HG03520 (cell line): Measurements from ENCODE around the gene CCNI.
A peak's percentile ranks its signal among the peaks of the same experiment; 100 is the strongest.
"Not testable (repeated sequence)": the region's sequence is repeated elsewhere in the genome, so short reads cannot be mapped to it uniquely, and the experiment has no call there.

Experiments
- ATAC-seq: cut with Tn5 transposase; IDR thresholded peaks from one replicate; pipeline ENCODE4 v1.9.1; 2021; ENCODE audit warnings: mild to moderate bottlenecking, moderate library complexity; ENCODE audit not compliant: unreplicated experiment

Gene CCNI

DNA sequence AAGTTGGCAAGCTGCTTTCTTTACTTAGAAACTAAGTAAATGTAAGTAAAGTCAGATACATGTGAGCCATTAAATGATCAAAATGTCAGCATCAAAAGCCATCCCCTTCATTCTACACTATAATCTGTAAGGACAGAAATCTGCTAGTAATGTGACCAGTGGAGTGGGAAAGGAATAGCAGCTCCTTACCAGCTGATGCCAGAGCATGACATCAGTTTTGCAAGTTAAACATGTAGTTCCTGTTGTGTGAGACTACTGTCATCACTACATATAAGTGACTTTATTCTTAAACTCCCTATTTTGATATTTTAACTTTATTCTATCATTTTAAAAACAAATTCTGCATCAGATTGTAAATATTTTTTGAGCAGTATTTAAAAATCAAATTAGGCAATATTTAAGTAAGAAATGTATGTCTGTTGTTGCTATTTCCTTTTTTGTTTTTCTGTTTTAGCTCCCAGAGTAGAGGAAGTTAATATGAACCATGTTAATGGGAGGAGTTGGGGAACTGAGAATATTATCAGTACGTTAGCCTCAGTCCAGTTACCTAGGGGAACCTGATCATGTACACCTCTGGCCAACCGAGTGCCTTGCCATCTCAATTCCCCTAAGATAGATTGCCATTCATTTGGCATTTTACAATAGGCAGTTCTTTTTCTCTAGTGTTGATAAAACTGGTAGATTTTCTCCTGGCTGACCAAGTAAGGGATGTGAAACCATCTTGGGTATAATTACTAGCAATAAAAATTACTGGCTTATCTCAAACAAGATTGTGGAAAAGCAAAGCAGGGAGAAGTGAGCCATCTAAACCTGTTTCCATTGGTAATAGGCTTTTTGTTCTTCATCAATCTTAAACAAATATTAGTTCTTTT, 34.7 kb downstream of the CCNI start:
- no peak for ATAC-seq

- ATAC-seq, result no peak
Observed at GRCh38 chr4:77040270-77040669, 35.5 kb downstream of the CCNI start.

DNA sequence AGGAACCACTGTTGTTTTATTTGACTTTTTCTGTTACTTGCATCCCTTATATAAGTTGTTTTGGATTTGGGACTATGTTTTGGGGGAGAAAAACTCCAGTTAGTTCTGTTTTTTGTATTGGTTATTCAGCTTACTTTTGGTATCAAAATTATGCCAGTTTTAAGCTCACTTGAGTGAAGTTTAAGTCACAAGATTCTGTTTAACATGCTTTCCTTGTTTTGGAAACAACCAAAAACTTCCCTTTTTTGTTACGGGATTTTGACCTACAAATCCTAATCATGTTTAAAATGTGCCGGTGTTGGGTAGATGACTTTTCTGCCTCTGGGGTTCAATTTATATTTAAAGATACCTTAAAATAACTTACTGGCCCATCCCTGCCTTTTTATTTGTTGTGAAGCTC, 36.0 kb downstream of the CCNI start:
- no peak for ATAC-seq

DNA sequence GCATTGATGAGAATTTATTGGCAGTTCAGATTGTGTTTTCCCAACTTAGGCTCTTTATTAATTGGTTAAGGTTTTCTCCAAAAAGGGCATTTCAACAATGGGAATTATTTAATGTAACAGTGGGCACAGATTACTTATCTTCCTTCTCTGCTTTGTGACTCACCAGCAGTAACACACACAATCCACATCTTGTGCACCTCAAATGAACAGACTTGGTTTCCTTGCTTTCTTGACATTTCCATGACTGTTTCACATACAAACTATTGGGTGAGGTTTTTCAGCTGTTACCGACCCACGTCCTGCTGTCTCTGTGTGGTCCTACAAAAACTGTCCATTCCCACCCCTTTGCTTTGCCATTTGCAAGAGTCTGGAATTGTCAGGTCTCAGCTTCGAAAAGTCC, 38.1 kb downstream of the CCNI start:
- no peak for ATAC-seq

DNA sequence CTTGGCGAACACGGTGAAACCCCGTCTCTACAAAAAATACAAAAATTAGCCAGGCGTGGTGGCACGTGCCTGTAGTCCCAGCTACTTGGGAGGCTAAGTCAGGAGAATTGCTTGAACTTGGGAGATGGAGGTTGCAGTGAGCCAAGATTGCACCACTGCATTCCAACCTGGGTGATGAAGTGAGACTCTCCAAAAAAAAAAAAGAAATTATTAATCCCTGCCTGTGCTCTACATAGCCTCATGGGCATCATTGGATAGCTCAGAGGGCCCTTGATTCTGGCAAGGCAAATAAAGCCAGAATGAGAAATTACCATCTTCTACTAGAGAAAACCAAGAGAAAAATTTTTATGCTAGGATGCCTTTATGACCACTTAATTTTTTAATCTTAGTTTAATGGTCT, 38.6 kb downstream of the CCNI start:
- not testable (repeated sequence) for ATAC-seq

GRCh38 chr4:77036206-77036605, 39.6 kb downstream of the CCNI start:
- ATAC-seq, result no peak

DNA sequence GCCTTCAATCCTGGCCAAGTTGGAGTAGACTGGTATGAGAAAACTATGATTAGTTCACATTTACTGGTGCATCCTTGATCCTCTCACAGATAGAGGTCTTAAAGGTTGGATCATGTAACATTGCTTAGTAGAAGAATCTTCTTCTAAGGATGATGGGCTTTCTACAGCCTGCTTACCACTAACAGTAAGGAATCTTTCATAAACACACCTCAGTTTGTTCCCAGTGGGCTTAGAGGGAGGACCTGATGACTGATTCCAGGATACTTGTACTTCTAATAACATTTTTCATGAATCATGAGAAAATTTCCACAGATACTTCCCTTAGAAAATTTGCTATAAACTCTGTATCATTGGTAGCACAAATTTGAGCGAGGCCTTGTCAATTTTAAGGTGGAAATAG, 40.6 kb downstream of the CCNI start:
- no peak for ATAC-seq

DNA sequence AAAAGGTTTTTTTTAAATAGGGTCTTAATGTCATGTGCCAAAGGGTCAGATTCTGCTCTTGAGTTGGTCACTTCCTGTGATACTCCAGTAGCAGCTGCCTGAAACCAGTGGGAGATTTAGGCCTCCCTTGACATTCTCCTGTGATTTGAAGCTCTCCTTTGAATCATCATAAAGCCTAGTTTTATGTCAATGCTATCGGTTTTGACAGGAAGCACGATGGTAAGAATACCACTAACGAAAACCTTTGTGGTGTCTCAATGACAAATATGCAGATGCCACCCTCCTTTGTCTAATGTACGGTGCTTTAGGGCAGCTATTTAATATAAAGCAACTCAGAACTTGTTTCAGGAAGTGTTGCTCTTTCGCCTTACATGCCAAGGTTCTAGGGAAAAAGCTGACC, 44.2 kb downstream of the CCNI start:
- no peak for ATAC-seq

DNA sequence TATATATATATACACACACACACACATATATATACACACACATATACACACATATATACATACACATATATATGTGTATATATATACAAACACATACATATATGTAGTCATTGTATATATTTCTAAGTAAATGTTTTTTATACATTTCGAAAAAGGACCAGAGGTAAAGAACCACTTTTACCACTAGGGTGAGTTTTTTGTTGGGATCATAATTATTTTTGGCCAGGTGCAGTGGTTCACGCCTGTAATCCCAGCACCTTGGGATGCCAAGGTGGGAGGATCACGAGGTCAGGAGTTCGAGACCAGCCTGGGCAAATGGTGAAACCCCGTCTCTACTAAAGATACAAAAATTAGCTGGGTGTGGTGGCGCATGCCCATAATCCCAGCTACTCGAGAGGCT, 46.0 kb downstream of the CCNI start:
- not testable (repeated sequence) for ATAC-seq

DNA sequence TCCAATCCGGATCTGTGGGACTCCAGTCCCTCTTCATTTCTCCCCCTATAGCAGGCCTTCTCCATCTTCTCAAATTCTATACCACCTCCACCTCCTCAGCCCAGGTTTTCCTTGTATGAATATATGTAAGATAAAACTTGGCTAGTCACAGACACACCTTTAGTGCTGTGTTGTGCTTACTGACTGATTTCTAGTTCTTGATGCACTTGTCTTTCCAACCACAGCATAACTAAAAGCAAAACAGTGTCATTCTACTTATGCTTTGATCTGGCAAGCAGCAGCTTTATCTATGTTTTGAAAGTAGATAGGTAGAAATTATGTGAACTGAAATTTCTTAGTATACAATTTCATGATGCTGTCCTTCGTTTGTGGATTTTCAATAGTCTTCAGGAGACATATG, 47.5 kb downstream of the CCNI start:
- no peak for ATAC-seq

DNA sequence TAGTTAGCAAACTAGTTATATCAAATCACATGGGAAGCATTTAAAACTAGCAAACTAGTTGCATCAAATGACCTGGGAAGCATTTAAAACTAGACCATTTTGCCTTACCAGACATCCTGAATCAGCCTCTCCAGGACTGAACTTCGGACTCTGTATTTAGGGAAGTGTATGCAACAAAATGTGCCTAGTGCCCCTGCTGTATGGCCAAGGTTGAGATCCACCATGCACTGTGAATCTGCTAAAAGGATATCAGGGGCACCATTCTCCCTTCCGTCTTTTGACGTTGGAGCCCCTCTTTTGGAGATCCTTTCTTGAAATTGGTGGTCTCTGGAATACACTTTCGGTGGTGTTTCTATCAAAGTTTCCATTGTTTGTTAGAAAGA, 49.5 kb downstream of the CCNI start:
- no peak for ATAC-seq

GRCh38 chr4:77025643-77026321, 50.0 kb downstream of the CCNI start:
- ATAC-seq, result peak; percentile 87

- ATAC-seq, result no peak
Observed at GRCh38 chr4:77023920-77024319, 51.9 kb downstream of the CCNI start.

DNA sequence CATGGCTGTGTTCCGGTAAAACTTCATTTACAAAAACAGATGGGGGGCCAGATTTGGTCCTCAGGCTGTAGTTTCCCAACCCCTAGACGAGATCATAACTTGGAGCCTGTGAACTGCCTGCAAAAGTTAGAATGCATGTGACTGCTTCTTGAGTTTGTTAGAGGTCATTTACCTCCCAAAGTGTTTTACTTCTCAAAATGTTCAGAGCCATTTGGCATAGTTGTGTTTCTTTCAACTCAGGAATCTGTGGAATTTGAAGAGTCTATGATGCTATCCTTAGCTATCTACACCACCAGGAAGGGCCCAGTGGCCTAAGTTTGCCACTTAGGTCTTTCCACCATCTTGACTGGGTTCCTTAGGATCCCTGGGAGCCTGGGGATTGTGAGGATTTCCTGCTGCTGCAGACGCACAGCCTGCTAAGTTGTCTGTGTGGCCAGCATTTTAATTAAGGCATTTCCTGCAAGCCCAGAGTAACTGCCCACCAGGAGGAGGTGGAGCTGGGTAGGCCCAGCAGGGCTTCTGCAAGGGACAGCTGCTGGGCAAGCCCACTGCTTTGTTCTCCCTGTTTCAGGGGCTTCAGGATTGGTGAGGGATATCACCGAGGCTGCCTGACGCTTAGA, 53.1 kb downstream of the CCNI start:
- no peak for ATAC-seq

DNA sequence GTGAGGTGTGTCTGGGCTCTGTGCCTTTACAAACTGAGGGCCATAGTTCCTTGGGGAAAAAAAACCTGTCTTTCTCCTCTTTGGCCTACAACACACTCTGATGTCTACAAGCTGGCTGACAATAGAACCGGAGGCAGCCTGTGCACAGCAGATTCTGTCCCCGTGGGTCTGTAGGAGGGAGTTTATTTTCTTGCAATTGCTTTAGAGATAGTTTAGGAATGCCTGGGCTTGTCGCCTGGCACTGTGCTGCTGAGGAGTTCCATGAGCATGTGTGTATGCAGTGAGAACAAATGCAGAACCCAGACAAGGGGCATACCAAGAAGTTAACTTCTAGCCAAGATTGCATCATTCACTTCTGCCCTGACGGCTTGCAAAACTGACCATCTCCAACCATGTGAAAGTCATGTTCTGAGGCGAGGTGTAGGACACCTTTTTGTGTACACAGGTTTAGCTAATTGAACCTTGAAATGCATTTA, 54.1 kb downstream of the CCNI start:
- no peak for ATAC-seq

GRCh38 chr4:77020017-77020416, 55.8 kb downstream of the CCNI start:
- no peak for ATAC-seq

GRCh38 chr4:77015390-77015789, 60.4 kb downstream of the CCNI start:
- ATAC-seq, result no peak

- no peak for ATAC-seq
Observed at GRCh38 chr4:77014256-77014655, 61.5 kb downstream of the CCNI start.

DNA sequence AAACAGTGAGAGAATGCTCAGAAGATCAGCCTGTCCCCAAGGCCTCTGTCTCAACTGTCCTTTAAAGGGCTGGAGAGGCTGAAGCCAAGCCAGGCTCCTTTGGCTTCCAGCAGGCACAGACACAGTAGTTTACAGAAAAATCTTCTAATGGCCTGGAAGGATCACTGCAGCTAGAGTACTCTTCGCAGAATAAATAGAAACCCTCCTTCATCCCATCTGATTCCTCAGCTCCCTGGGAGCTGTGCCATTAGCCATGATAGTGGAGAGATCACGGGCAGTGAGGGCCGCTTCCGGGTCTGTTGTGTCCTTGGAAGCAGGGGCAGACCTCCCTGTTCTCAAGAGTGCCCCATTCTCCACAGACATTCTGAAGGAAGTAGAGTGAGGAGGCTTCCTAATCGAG, 63.1 kb downstream of the CCNI start:
- ATAC-seq, result no peak

DNA sequence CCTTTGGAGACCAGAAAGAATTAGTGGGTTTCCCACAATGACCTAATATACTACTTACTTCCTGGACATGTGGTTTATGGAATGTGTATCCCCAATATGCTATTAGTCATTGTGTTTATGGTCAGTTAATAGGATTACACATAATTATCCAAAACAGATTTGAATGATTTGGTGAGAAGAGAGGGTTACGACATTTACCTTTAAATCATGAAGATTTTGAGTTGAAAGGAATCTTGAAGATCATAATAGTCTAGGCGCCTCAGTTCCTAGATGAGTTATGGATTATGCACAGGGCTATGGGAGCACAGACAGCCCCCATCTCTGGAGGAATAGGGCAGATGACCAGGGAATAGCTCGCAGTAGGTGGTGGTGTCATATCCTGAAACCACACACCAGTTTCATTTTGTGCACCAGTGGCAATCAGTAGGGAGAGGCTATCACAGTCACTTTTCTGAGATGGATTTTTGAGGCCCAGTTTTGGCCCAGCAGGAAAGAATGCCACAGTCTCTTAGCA, 64.9 kb downstream of the CCNI start:
- no peak for ATAC-seq

GRCh38 chr4:77009511-77010115, 66.2 kb downstream of the CCNI start:
- no peak for ATAC-seq
